Measurements from ENCODE around the gene TSPAN33. TPM values are rescaled to one million over a fixed set of nuclear protein-coding genes. Genes with fewer than 3 reads are reported as not detected.
A peak's percentile ranks its signal among the peaks of the same experiment; 100 is the strongest.

The TSPAN33 gene
- total RNA-seq, 4 donors from 2014 or later, result 5.6 to 9.1 (median 7.8) TPM

DNA sequence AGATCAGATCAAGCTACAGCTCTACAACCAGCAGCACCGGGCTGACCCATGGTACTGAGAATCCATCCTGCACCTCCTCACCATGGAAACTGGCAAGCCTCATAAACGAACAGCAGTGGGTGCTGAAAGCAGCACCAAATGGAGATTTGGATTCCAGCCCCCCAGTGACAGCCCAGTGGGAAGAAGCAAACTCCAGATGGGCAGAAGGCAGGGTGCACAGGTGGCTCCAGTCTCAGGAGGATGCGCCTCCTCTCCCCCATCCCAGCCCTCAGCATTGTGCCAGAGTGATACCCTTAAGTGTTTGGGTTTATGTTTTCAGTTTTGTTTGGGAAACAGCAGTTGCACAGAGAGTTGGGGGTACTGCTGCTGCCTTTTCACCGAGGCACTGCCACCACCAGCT, 23.3 kb downstream of the TSPAN33 start:
- H3K36me3 ChIP-seq, result no peaks in the 10 kb centered on the region
- H3K27ac ChIP-seq, result no peak overlapping the region
- no peaks in the 10 kb centered on the region for H3K9me3 ChIP-seq
- H3K4me3 ChIP-seq, result no peak overlapping the region
- no peak for ATAC-seq
- TF ChIP-seq, protein P1, sequence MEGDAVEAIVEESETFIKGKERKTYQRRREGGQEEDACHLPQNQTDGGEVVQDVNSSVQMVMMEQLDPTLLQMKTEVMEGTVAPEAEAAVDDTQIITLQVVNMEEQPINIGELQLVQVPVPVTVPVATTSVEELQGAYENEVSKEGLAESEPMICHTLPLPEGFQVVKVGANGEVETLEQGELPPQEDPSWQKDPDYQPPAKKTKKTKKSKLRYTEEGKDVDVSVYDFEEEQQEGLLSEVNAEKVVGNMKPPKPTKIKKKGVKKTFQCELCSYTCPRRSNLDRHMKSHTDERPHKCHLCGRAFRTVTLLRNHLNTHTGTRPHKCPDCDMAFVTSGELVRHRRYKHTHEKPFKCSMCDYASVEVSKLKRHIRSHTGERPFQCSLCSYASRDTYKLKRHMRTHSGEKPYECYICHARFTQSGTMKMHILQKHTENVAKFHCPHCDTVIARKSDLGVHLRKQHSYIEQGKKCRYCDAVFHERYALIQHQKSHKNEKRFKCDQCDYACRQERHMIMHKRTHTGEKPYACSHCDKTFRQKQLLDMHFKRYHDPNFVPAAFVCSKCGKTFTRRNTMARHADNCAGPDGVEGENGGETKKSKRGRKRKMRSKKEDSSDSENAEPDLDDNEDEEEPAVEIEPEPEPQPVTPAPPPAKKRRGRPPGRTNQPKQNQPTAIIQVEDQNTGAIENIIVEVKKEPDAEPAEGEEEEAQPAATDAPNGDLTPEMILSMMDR (IDR thresholded peaks at IDR 0.05 in 4 of 5, conservative IDR thresholded peaks at IDR 0.05 in 1 of 5), result no peak
- TF ChIP-seq POLR2A (IDR thresholded peaks at IDR 0.05), result no peak
- H3K4me1 ChIP-seq, result no peaks in the 10 kb centered on the region
- in situ Hi-C loops (cut with MboI; ENCODE audit: low sequenced_read_pairs in 4 of 4) (no loop called here), intact Hi-C loops (cut with DNase I; ENCODE audit: low total_unique reads) (no loop called here)
- DNase-seq, result no peak
- H3K27me3 ChIP-seq, result no peaks in the 10 kb centered on the region

DNA sequence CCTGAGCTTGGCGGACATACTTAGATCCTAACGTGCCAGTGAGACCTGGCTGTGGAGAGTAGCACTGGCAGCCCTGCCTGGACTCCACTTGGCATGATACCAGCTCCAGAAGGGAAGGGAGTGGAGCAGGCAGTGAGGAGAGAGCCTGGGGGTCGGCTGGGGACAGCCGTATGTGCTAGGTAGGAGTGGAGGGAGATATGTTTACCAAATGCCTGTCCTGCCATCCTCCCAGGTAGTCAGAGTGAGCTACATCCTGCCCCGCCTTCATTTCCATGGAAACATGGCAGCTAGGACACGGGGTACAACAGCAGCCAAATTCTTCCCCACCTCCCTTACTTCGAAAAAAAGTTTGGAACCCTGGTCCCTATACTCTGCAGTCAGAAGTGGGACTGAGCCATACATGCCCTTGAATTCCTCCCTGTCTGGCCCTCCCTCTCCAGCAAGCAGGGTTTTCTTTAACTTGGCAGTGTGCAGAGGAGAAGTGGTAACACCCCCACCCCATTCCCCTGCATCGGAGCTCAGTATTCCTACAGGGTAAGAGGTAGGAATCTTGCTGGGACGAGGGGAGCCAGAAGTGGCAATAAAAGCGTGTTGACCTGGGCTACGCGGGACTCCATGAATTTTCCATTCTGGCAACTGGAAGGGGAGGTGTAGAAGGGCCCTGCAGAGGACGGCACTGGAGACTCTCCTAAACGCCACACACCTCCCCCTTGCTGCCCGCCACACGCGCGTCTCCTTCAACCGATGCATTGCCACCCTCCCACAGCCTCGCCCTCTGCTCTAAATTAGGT, 23.9 kb downstream of the TSPAN33 start:
- in situ Hi-C loops (cut with MboI; ENCODE audit: low sequenced_read_pairs in 4 of 4), result no loop called here
- no peak overlapping the region for H3K27ac ChIP-seq
- no peak for DNase-seq

DNA sequence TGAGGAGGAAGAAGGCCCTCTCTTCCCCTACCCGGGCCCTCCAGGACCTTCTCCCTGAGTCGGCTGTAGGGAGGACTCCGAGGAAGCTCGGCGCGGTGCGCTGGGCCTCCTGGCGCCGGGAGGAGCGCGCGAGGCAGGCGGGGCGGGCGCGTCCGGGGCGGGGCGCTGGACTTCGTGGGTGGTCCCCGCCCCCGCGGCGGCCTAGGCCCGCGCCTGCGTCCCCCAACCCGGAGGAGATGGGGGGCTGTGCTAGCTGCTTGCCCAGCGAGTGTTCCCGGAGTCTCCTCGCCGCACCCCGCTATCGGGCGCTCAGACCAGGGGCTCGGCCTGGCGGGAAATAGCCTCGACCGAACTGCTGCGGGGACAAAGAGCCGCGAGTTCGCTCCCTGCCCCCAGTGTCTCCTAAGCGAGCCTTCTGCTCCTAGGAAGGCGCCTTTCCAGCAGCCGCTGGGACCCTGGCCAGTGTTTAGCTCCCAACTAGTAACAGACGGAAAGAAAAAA, 24.7 kb downstream of the TSPAN33 start:
- intact Hi-C loops (cut with DNase I; ENCODE audit: low total_unique reads), result no loop called here
- DNase-seq (no peak), ATAC-seq (no peak)
- no peak overlapping the region for H3K27ac ChIP-seq
- H3K4me1 ChIP-seq, result no peaks in the 10 kb centered on the region
- no peaks in the 10 kb centered on the region for H3K9me3 ChIP-seq
- no peaks in the 10 kb centered on the region for H3K36me3 ChIP-seq
- TF ChIP-seq, protein P1 (IDR thresholded peaks at IDR 0.05 in 4 of 5, conservative IDR thresholded peaks at IDR 0.05 in 1 of 5), result no peak
- TF ChIP-seq POLR2A (IDR thresholded peaks at IDR 0.05), result no peak
- no peaks in the 10 kb centered on the region for H3K27me3 ChIP-seq
- in situ Hi-C loops (cut with MboI; ENCODE audit: low sequenced_read_pairs in 4 of 4), result no loop called here
- peak overlapping the region; percentile 44 to 48 (median 46) for H3K4me3 ChIP-seq

More for the DNA sequence above, 23.9 kb downstream of the TSPAN33 start:
- no peaks in the 10 kb centered on the region for H3K9me3 ChIP-seq
- ATAC-seq, result no peak
- H3K4me3 ChIP-seq, result peak overlapping the region in 3 of 4 donors; percentile 46 to 48 (median 47)
- no peaks in the 10 kb centered on the region for H3K27me3 ChIP-seq
- intact Hi-C loops (cut with DNase I; ENCODE audit: low total_unique reads), result no loop called here
- H3K36me3 ChIP-seq, result no peaks in the 10 kb centered on the region
- no peaks in the 10 kb centered on the region for H3K4me1 ChIP-seq
- TF ChIP-seq, protein P1 (IDR thresholded peaks at IDR 0.05 in 4 of 5, conservative IDR thresholded peaks at IDR 0.05 in 1 of 5), result no peak
- TF ChIP-seq POLR2A (IDR thresholded peaks at IDR 0.05), result no peak

DNA sequence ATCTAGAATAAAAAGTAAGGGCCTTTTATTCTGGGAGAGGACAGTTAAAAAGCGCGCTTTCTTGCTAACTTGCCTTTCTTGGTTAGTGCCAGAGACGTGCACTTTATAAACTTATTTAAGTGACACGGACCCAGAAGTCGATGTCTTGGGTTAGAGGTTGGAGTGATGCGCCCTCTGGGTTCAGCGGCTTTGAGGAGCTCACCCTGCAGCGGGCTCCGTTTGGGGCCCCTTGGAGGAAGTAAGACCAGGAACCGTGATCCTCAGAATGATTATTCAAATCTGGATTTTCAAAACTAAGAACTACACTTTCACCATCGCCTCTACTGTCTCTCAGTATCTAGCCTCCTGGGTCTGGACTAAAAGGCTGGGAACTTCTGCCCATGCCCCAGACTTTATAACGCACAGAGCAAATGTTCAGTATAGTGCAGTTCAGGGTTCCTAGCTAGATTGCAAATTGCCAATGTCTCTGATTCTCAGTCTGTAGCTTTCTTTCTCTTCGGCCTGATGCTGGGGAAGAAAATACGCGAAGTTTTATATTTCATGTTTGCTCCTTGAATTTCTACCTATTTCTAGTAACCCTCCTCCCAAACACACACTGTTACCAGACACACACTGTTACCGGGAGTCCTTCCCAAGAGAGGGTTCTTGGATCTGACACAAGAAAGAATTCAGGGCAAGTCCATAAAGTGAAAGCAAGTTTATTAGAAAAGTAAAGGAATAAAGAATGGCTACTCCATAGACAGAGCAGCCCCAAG, 25.4 kb downstream of the TSPAN33 start:
- H3K27ac ChIP-seq, result no peak overlapping the region
- ATAC-seq, result no peak

More for the DNA sequence above, 25.4 kb downstream of the TSPAN33 start:
- in situ Hi-C loops (cut with MboI; ENCODE audit: low sequenced_read_pairs in 4 of 4) (no loop called here), intact Hi-C loops (cut with DNase I; ENCODE audit: low total_unique reads) (no loop called here)
- TF ChIP-seq POLR2A (IDR thresholded peaks at IDR 0.05), result no peak
- TF ChIP-seq, protein P1 (IDR thresholded peaks at IDR 0.05 in 4 of 5, conservative IDR thresholded peaks at IDR 0.05 in 1 of 5), result no peak
- H3K4me3 ChIP-seq, result peak overlapping the region; percentile 44 to 48 (median 46)
- DNase-seq, result no peak
- H3K4me1 ChIP-seq, result no peaks in the 10 kb centered on the region
- H3K36me3 ChIP-seq, result no peaks in the 10 kb centered on the region
- no peaks in the 10 kb centered on the region for H3K9me3 ChIP-seq
- H3K27me3 ChIP-seq, result no peaks in the 10 kb centered on the region

Measured in gastrocnemius medialis (tissue), 4 donors.